Smooth muscle cell (in vitro differentiated cells): Measurements from ENCODE around the gene OR2J1. TPM values are rescaled to one million over a fixed set of nuclear protein-coding genes. Genes with fewer than 3 reads are reported as not detected.

Experiments
- DNase-seq: peaks from one replicate; lab custom pipeline; 2025; ENCODE audit not compliant: unreplicated experiment; lab: John Stamatoyannopoulos, UW
- H2AFZ ChIP-seq: fragments of 200-600 bp; sonication (generic); 2 replicates; pipeline ENCODE4 v1.6.0; 2016; ENCODE audit warnings: antibody characterized with exemption, low read depth, mild to moderate bottlenecking
- H3F3A ChIP-seq: fragments of 200-600 bp; sonication (generic); 2 replicates; pipeline ENCODE4 v1.6.0; 2017; ENCODE audit warnings: antibody characterized with exemption, low read depth
- H3K27ac ChIP-seq: fragments of 200-600 bp; sonication (generic); 2 replicates; pipeline ENCODE4 v1.5.1; 2016; ENCODE audit warnings: low read depth, mild to moderate bottlenecking
- H3K27me3 ChIP-seq: fragments of 200-600 bp; sonication (generic); 2 replicates; pipeline ENCODE4 v1.6.1; 2016; ENCODE audit warnings: low read depth, mild to moderate bottlenecking
- H3K36me3 ChIP-seq: fragments of 200-600 bp; sonication (generic); 2 replicates; pipeline ENCODE4 v1.5.1; 2016; ENCODE audit warnings: low read depth
- H3K4me1 ChIP-seq: fragments of 200-600 bp; sonication (generic); 2 replicates; pipeline ENCODE4 v1.5.1; 2016; ENCODE audit warnings: low read depth
- H3K4me2 ChIP-seq: fragments of 200-600 bp; sonication (generic); 2 replicates; pipeline ENCODE4 v1.6.0; 2016; ENCODE audit warnings: mild to moderate bottlenecking
- H3K4me3 ChIP-seq: fragments of 200-600 bp; sonication (generic); 2 replicates; pipeline ENCODE4 v1.5.1; 2016; ENCODE audit warnings: mild to moderate bottlenecking
- H3K79me2 ChIP-seq: fragments of 200-600 bp; sonication (generic); 2 replicates; pipeline ENCODE4 v1.6.0; 2016; ENCODE audit warnings: low read depth, mild to moderate bottlenecking
- H3K9ac ChIP-seq: fragments of 200-600 bp; sonication (generic); 2 replicates; pipeline ENCODE4 v1.6.0; 2016; ENCODE audit warnings: low read depth
- H3K9me3 ChIP-seq: fragments of 200-600 bp; sonication (generic); replicated peaks from 2 replicates; pipeline ENCODE4 v1.5.1; 2016; ENCODE audit warnings: low read depth
- H4K20me1 ChIP-seq: fragments of 200-600 bp; sonication (generic); 2 replicates; pipeline ENCODE4 v1.6.0; 2016; ENCODE audit warnings: low read depth
- WGBS: methylation state at CpG from one replicate; pipeline ENCODE4 v1.1.7; 2016; ENCODE audit warnings: low lambda C conversion rate; 5-methylcytosine and 5-hydroxymethylcytosine counted together
- polyA plus RNA-seq: library from polyadenylated mRNA; unstranded; fragments of >200 nt; fragmentation: Nextera tagmentation; extraction: Ambion mirVana; gene quantifications from 2 replicates; pipeline ENCODE4 v1.2.1, GENCODE V29; 2016
- total RNA-seq: library from RNA; depleted of rRNA; stranded (reverse); fragments of >200 nt; gene quantifications from 2 replicates; pipeline ENCODE4 v1.2.3, GENCODE V29; 2014
- TF ChIP-seq, protein P1 (sequence below): fragments of 200-600 bp; sonication (generic); IDR thresholded peaks from 2 replicates; pipeline ENCODE4 v1.5.1; 2017; ENCODE audit warnings: borderline replicate concordance, mild to moderate bottlenecking, antibody characterized with exemption; ENCODE audit not compliant: insufficient read depth, poor library complexity, severe bottlenecking

OR2J1 gene
- total and polyA plus RNA-seq, 2 experiments from 2014 or later = not detected

DNA sequence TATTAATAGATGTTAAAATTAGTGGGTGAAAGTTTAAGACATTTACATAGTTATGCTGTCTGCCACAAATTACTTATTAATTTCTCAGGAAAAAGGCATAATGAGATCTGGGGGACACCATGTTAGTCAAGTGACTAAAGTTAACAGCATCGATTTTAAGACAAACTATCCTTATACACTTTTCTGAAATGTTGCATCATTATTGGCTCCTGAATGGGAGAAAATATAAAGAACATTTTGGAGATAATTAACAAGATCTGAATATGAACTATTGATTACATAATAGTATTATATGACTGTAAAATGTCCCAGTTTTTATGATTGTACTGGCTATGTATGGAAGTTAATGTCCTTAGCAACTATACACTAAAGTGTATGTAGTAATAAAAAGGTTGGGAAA is 20.1 kb upstream of the OR2J1 start:
- Histone ChIP-seq H3K4me1 (no peaks in the 10 kb centered on the region), H3K36me3 (no peaks in the 10 kb centered on the region), H3K79me2 (no peaks in the 10 kb centered on the region), H3F3A (no peaks in the 10 kb centered on the region), H3K4me3 (no peak overlapping the region), H4K20me1 (no peaks in the 10 kb centered on the region), H3K9me3 (no peaks in the 10 kb centered on the region), H2AFZ (no peak overlapping the region), H3K27ac (no peak overlapping the region), H3K27me3 (peaks cover 11% of the 10 kb centered on the region), H3K9ac (no peak overlapping the region), H3K4me2 (no peak overlapping the region)
- TF ChIP-seq, protein P1, sequence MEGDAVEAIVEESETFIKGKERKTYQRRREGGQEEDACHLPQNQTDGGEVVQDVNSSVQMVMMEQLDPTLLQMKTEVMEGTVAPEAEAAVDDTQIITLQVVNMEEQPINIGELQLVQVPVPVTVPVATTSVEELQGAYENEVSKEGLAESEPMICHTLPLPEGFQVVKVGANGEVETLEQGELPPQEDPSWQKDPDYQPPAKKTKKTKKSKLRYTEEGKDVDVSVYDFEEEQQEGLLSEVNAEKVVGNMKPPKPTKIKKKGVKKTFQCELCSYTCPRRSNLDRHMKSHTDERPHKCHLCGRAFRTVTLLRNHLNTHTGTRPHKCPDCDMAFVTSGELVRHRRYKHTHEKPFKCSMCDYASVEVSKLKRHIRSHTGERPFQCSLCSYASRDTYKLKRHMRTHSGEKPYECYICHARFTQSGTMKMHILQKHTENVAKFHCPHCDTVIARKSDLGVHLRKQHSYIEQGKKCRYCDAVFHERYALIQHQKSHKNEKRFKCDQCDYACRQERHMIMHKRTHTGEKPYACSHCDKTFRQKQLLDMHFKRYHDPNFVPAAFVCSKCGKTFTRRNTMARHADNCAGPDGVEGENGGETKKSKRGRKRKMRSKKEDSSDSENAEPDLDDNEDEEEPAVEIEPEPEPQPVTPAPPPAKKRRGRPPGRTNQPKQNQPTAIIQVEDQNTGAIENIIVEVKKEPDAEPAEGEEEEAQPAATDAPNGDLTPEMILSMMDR = no peak
- 75% methylated on average over 1 of the region's 1 CpG for WGBS
- DNase-seq = no peak

DNA sequence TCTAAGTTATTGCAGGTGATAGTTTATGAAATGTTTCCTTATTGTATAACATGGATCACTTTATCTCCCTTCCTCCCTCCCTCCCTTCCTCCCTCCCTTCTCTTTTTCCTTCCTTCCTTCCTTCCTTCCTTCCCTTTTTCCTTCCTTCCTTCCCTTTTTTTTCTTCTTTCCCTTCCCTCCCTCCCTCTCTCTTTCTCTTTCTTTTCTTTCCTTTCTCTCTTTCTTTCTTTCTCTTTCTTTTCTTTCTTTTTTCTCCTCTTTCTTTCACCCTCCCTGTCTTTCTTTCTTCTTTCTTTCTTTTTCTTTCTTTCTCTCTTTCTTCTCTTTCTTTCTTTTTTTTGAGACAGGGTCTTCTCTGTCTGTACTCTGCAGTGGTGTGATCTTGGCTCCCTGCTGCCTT is 18.0 kb upstream of the OR2J1 start:
- Histone ChIP-seq H2AFZ (no peak overlapping the region), H3K27me3 (no peaks in the 10 kb centered on the region), H3K36me3 (no peaks in the 10 kb centered on the region), H3K27ac (no peak overlapping the region), H3K79me2 (no peaks in the 10 kb centered on the region), H4K20me1 (no peaks in the 10 kb centered on the region), H3K9me3 (no peaks in the 10 kb centered on the region), H3K4me2 (no peak overlapping the region), H3K4me3 (no peak overlapping the region), H3F3A (no peaks in the 10 kb centered on the region), H3K9ac (no peak overlapping the region), H3K4me1 (no peaks in the 10 kb centered on the region)
- no peak for DNase-seq
- TF ChIP-seq, protein P1 = no peak

DNA sequence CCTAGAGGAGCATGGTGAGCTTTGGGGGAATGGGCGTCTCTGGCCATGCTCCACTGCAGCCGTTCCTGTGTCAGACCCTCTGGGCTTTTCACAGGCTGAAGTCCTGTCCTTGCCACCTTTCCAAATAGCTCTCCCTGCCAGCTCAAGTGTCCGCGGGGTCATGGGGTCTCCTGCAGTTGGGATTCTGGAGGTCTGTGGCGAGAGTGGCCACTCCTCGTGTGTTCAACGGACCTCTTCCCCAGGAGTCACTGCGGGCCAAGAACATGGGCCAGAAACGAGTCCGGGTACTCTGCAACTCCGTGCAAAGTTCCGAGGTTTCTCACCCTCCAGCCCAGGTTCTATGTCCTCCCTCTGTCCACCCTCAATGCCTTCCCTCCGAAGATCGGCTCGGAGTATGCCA is 16.8 kb upstream of the OR2J1 start:
- no peaks in the 10 kb centered on the region for H4K20me1 ChIP-seq
- no peak overlapping the region for H3K27ac ChIP-seq
- H3K79me2 ChIP-seq = no peaks in the 10 kb centered on the region
- H3K9me3 ChIP-seq = no peaks in the 10 kb centered on the region
- DNase-seq = no peak
- H3K4me3 ChIP-seq = no peak overlapping the region
- H3F3A ChIP-seq = no peaks in the 10 kb centered on the region
- no peak overlapping the region for H3K4me2 ChIP-seq
- WGBS = 95% methylated on average over 15 of the region's 15 CpGs
- H3K36me3 ChIP-seq = no peaks in the 10 kb centered on the region
- H3K9ac ChIP-seq = no peak overlapping the region
- no peaks in the 10 kb centered on the region for H3K4me1 ChIP-seq
- no peak overlapping the region for H2AFZ ChIP-seq
- no peaks in the 10 kb centered on the region for H3K27me3 ChIP-seq
- TF ChIP-seq, protein P1 = no peak

DNA sequence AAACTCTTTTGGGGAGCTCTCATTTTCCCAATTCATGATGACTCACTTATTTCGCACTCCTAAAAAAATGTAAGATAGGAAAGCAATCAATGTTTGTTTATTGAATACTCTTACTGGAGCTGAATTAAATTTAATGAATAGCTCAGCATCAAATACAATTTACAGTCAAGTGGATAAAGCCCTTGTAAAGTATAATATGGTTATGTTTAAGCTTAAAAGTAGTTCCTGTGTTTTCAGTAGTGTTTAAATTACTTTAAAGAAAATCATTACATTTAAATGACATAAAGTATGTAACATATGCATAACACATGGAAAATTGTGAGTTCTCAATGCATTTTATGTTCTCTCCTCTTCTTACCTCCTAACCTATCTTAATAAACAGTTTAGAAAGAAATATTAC is 12.1 kb upstream of the OR2J1 start, which contains the start of gene OR2B3:
OR2B3 (minus strand) TSS at position 101 of the 400 bp plus-strand sequence; CDS start at position 36, 65 bp downstream.
- no peak for DNase-seq
- no peaks in the 10 kb centered on the region for H3K36me3 ChIP-seq
- H3F3A ChIP-seq = no peaks in the 10 kb centered on the region
- no peaks in the 10 kb centered on the region for H3K79me2 ChIP-seq
- 79% methylated on average over 1 of the region's 1 CpG for WGBS
- H3K27me3 ChIP-seq = no peaks in the 10 kb centered on the region
- no peak within 1 kb of the TSS for H3K27ac ChIP-seq
- H3K4me3 ChIP-seq = no peak within 1 kb of the TSS
- H3K4me1 ChIP-seq = no peaks in the 10 kb centered on the region
- H3K4me2 ChIP-seq = no peak within 1 kb of the TSS
- no peaks in the 10 kb centered on the region for H4K20me1 ChIP-seq
- no peak within 1 kb of the TSS for H3K9ac ChIP-seq
- H3K9me3 ChIP-seq = no peaks in the 10 kb centered on the region
- TF ChIP-seq, protein P1 = no peak
- no peak within 1 kb of the TSS for H2AFZ ChIP-seq
